HEK293 (cell line): ENCODE measurements around the gene ZMYND12.

Experiments
- CTCF ChIP-seq: fragments of 450-650 bp; formaldehyde crosslinking; IDR thresholded peaks from 2 replicates; pipeline ENCODE4 v1.5.1; 2016; ENCODE audit warnings: missing biosample characterization, missing genetic modification characterization
- IKZF3 ChIP-seq: fragments of 450-650 bp; IDR thresholded peaks from 2 replicates; pipeline ENCODE4 v1.5.0; 2018; ENCODE audit warnings: missing biosample characterization, mild to moderate bottlenecking, missing genetic modification characterization, moderate library complexity
- SP2 ChIP-seq: fragments of 450-650 bp; formaldehyde crosslinking; IDR thresholded peaks from 2 replicates; pipeline ENCODE4 v1.5.1; 2016; ENCODE audit warnings: missing biosample characterization, missing genetic modification characterization
- ZBTB44 ChIP-seq: fragments of 450-650 bp; IDR thresholded peaks from 2 replicates; pipeline ENCODE4 v1.5.1; 2018; ENCODE audit warnings: missing biosample characterization, mild to moderate bottlenecking, missing genetic modification characterization
- ZFHX2 ChIP-seq: fragments of 450-650 bp; formaldehyde crosslinking; conservative IDR thresholded peaks from 2 replicates; pipeline ENCODE4 v1.5.1; 2016; ENCODE audit warnings: missing biosample characterization, missing genetic modification characterization
- ZNF132 ChIP-seq: fragments of 450-650 bp; formaldehyde crosslinking; IDR thresholded peaks from 2 replicates; pipeline ENCODE4 v1.5.1; 2017; ENCODE audit warnings: missing biosample characterization, missing genetic modification characterization, borderline replicate concordance
- ZNF302 ChIP-seq: fragments of 450-650 bp; formaldehyde crosslinking; IDR thresholded peaks from 2 replicates; pipeline ENCODE4 v1.5.1; 2016; ENCODE audit warnings: missing biosample characterization, missing genetic modification characterization, low read depth

GRCh38 chr1:42484382-42484781, 28.6 kb upstream of the ZMYND12 start:
- TF ChIP-seq CTCF (tag by site-specific recombination) = no peak
- TF ChIP-seq ZNF302 (tag by site-specific recombination) = no peak
- TF ChIP-seq SP2 (tag by site-specific recombination) = no peak
- no peak for TF ChIP-seq IKZF3 (tag by site-specific recombination)
- TF ChIP-seq ZFHX2 (tag by site-specific recombination) = no peak
- no peak for TF ChIP-seq ZBTB44
- no peak for TF ChIP-seq ZNF132 (tag by site-specific recombination)
